Brain microvascular endothelial cell (primary cell): ENCODE data around the gene STK32B.

Source experiments
- DNase-seq: peaks from one replicate; pipeline ENCODE4 v3.0.0-alpha.2; 2020
- H3K27ac ChIP-seq: fragments of 250-450 bp; sonication (Bioruptor Pico); 2 replicates; pipeline ENCODE4 v1.5.1; 2020; ENCODE audit warnings: mild to moderate bottlenecking, moderate library complexity
- H3K27me3 ChIP-seq: fragments of 250-450 bp; sonication (Bioruptor Pico); replicated peaks from 2 replicates; pipeline ENCODE4 v1.5.1; 2020; ENCODE audit warnings: mild to moderate bottlenecking
- H3K36me3 ChIP-seq: fragments of 250-450 bp; sonication (Bioruptor Pico); replicated peaks from 2 replicates; pipeline ENCODE4 v1.5.1; 2020; ENCODE audit warnings: mild to moderate bottlenecking
- H3K4me3 ChIP-seq: 2 replicates; pipeline ENCODE4 v1.5.1; 2011; ENCODE audit warnings: low read depth, mild to moderate bottlenecking, control low read depth, low read length, moderate library complexity
- CTCF ChIP-seq: IDR thresholded peaks from 2 replicates; pipeline ENCODE4 v1.5.1; 2011; ENCODE audit warnings: low read depth, mild to moderate bottlenecking, moderate library complexity, low read length, control low read depth, inconsistent platforms; ENCODE audit errors: missing control alignments
- in situ Hi-C: cut with HindIII; loops from 2 replicates; pipeline ENCODE4 v1.10.0; 2017; ENCODE audit warnings: low sequenced_read_pairs, low pct_ligation_motif_present

Gene STK32B

GRCh38 chr4:5185551-5185950 is 134.3 kb downstream of the STK32B start:
- no peak overlapping the region for H3K27ac ChIP-seq
- no peaks in the 10 kb centered on the region for H3K36me3 ChIP-seq
- DNase-seq, result no peak
- TF ChIP-seq CTCF, result no peak
- no peaks in the 10 kb centered on the region for H3K27me3 ChIP-seq
- no peak overlapping the region for H3K4me3 ChIP-seq
- in situ Hi-C loops, result no loop called here

DNA sequence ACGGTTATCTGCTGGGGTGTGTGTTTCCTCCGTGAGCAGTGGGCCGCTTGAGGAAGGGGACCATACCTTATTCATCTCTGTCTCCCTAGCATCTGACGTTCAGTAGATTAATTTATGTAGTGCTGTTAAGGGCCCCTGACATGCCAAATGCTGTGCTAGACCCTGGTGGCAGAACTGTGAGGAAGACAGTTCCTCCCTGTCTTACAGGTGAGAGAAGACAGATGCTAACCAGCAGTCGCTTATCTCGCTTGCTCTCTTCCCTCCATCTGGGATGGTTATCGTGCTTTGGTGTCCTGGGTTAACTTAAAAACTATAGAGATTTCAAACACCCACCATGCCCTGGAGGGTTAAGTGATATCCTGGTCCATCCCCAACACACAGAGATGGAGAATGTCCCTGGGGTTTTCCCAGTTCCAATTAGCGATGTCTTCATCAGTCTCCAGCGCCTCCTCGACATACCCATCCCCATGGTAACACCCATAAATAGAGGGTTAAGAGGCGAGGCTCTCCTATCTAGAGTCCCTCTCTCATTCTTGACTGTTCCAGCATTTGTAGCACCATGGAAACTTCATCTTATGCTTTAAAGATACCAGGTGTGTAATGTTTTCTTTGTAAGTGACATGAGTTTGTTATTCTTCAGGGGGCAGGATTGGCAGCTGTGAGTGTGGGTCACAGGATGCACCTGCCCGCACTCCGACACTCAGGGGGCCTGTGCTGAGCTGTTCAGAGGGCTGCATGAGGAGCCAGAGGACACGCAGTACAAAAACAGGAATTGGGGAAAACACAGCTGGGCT is 135.2 kb downstream of the STK32B start:
- in situ Hi-C loops, result no loop called here
- no peak for DNase-seq
- no peaks in the 10 kb centered on the region for H3K27me3 ChIP-seq
- no peak for TF ChIP-seq CTCF
- no peak overlapping the region for H3K27ac ChIP-seq
- H3K4me3 ChIP-seq, result no peak overlapping the region
- no peaks in the 10 kb centered on the region for H3K36me3 ChIP-seq

DNA sequence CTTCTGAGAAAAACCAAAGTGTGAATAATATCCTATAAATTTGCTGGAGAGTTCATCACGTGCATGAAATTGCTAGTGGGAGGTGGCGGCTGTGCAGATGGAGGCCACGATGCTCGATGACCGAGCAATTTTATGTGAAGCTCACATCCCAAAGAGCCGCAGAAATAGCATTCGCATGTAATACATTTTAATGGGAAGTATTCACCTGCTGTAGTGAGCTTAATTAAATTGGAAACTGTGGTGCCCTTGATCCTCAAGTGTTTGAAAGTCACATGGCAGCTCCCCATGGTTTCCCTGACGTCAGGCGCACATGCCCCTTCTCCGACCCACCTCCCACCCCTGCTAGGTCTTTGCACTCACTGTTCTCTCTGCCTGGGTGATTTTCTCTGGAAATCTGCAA is 136.8 kb downstream of the STK32B start:
- in situ Hi-C loops, result no loop called here
- Histone ChIP-seq H3K27ac (no peak overlapping the region), H3K36me3 (no peaks in the 10 kb centered on the region), H3K4me3 (no peak overlapping the region), H3K27me3 (no peaks in the 10 kb centered on the region)
- no peak for TF ChIP-seq CTCF
- DNase-seq, result no peak

DNA sequence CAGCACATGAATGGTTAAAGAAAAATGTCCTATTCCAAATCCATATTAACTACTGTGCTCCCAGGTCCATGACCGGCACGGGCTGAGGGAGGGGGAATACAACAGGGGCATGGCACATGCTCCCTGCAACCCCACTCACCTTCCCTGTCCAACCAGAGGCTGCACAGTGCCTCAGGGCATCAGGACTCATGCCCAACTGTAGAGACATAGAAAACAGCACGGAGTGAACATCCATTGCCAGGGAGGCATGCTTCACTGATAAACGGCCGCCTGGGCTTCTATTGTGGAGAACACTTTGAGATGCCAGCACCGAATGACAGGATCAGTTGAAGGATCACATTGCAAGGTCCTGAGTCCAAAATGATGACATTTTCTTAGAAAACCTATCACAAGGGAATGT is 140.6 kb downstream of the STK32B start:
- in situ Hi-C loops, result no loop called here
- H3K27me3 ChIP-seq, result no peaks in the 10 kb centered on the region
- no peak overlapping the region for H3K27ac ChIP-seq
- DNase-seq, result no peak
- no peak for TF ChIP-seq CTCF
- H3K36me3 ChIP-seq, result no peaks in the 10 kb centered on the region
- H3K4me3 ChIP-seq, result no peak overlapping the region

GRCh38 chr4:5192271-5192670 is 141.0 kb downstream of the STK32B start:
- DNase-seq, result no peak
- Histone ChIP-seq H3K27ac (no peak overlapping the region), H3K4me3 (no peak overlapping the region), H3K27me3 (no peaks in the 10 kb centered on the region), H3K36me3 (no peaks in the 10 kb centered on the region)
- in situ Hi-C loops, result no loop called here
- TF ChIP-seq CTCF, result no peak

- H3K27me3 ChIP-seq, result no peaks in the 10 kb centered on the region
- in situ Hi-C loops, result no loop called here
- no peak overlapping the region for H3K27ac ChIP-seq
- DNase-seq, result no peak
- H3K36me3 ChIP-seq, result no peaks in the 10 kb centered on the region
- TF ChIP-seq CTCF, result no peak
- H3K4me3 ChIP-seq, result no peak overlapping the region
Observed at GRCh38 chr4:5192678-5193077, 141.4 kb downstream of the STK32B start.
